Measurements from ENCODE around the gene ZNF80.

Gene ZNF80

GRCh38 chr3:114213627-114214541 lies 23.5 kb downstream of the ZNF80 start:
- Histone ChIP-seq H3K27ac (no peak overlapping the region), H3K27me3 (ENCODE audit: control insufficient read depth, insufficient read depth, low read length) (no peaks in the 10 kb centered on the region), H3K9me3 (ENCODE audit: control insufficient read depth, low read length) (no peaks in the 10 kb centered on the region), H3K9ac (no peak overlapping the region), H3K4me2 (ENCODE audit: low read length) (peak overlapping the region; percentile 67), H3K4me3 (ENCODE audit: low read depth, low read length) (peak overlapping the region; percentile 31), H3K36me3 (ENCODE audit: control insufficient read depth, insufficient read depth, low read length) (no peaks in the 10 kb centered on the region), H2AFZ (peak overlapping the region; percentile 78), H3K4me1 (peaks cover 5% of the 10 kb centered on the region), H3K79me2 (no peaks in the 10 kb centered on the region)
- no peak for TF ChIP-seq CTCF (IDR thresholded peaks at IDR 0.05)

- H3K79me2 ChIP-seq: no peaks in the 10 kb centered on the region
- H3K27ac ChIP-seq: no peak overlapping the region
- peaks cover 5% of the 10 kb centered on the region for H3K4me1 ChIP-seq
- no peaks in the 10 kb centered on the region for H3K36me3 ChIP-seq (ENCODE audit: control insufficient read depth, insufficient read depth, low read length)
- no peaks in the 10 kb centered on the region for H3K9me3 ChIP-seq (ENCODE audit: control insufficient read depth, low read length)
- no peak overlapping the region for H3K4me3 ChIP-seq (ENCODE audit: low read depth, low read length)
- no peak overlapping the region for H3K9ac ChIP-seq
- no peaks in the 10 kb centered on the region for H3K27me3 ChIP-seq (ENCODE audit: control insufficient read depth, insufficient read depth, low read length)
- H3K4me2 ChIP-seq (ENCODE audit: low read length): no peak overlapping the region
- H2AFZ ChIP-seq: peak overlapping the region; percentile 78
- TF ChIP-seq CTCF (IDR thresholded peaks at IDR 0.05): no peak
Measured at GRCh38 chr3:114213292-114213626, 24.1 kb downstream of the ZNF80 start.

GRCh38 chr3:114212646-114213045 lies 24.7 kb downstream of the ZNF80 start:
- Histone ChIP-seq H2AFZ (no peak overlapping the region), H3K4me3 (ENCODE audit: low read depth, low read length) (no peak overlapping the region), H3K79me2 (no peaks in the 10 kb centered on the region), H3K27me3 (ENCODE audit: control insufficient read depth, insufficient read depth, low read length) (no peaks in the 10 kb centered on the region), H3K36me3 (ENCODE audit: control insufficient read depth, insufficient read depth, low read length) (no peaks in the 10 kb centered on the region), H3K4me1 (peaks cover 5% of the 10 kb centered on the region), H3K4me2 (ENCODE audit: low read length) (no peak overlapping the region), H3K9me3 (ENCODE audit: control insufficient read depth, low read length) (no peaks in the 10 kb centered on the region), H3K27ac (no peak overlapping the region), H3K9ac (no peak overlapping the region)
- no peak for TF ChIP-seq CTCF (IDR thresholded peaks at IDR 0.05)

- Histone ChIP-seq H3K36me3 (ENCODE audit: control insufficient read depth, insufficient read depth, low read length) (no peaks in the 10 kb centered on the region), H3K4me2 (ENCODE audit: low read length) (no peak overlapping the region), H3K27me3 (ENCODE audit: control insufficient read depth, insufficient read depth, low read length) (no peaks in the 10 kb centered on the region), H3K27ac (no peak overlapping the region), H2AFZ (no peak overlapping the region), H3K9ac (no peak overlapping the region), H3K79me2 (no peaks in the 10 kb centered on the region), H3K4me1 (peaks cover 2% of the 10 kb centered on the region), H3K9me3 (ENCODE audit: control insufficient read depth, low read length) (no peaks in the 10 kb centered on the region), H3K4me3 (ENCODE audit: low read depth, low read length) (no peak overlapping the region)
- no peak for TF ChIP-seq CTCF (IDR thresholded peaks at IDR 0.05)
Measured at GRCh38 chr3:114207768-114208167, 29.6 kb downstream of the ZNF80 start.

- H2AFZ ChIP-seq: no peak overlapping the region
- no peak overlapping the region for H3K4me2 ChIP-seq (ENCODE audit: low read length)
- H3K4me3 ChIP-seq (ENCODE audit: low read depth, low read length): no peak overlapping the region
- TF ChIP-seq CTCF (IDR thresholded peaks at IDR 0.05): no peak
- no peaks in the 10 kb centered on the region for H3K36me3 ChIP-seq (ENCODE audit: control insufficient read depth, insufficient read depth, low read length)
- H3K27ac ChIP-seq: no peak overlapping the region
- no peak overlapping the region for H3K9ac ChIP-seq
- no peaks in the 10 kb centered on the region for H3K79me2 ChIP-seq
- no peaks in the 10 kb centered on the region for H3K4me1 ChIP-seq
- H3K27me3 ChIP-seq (ENCODE audit: control insufficient read depth, insufficient read depth, low read length): no peaks in the 10 kb centered on the region
- H3K9me3 ChIP-seq (ENCODE audit: control insufficient read depth, low read length): no peaks in the 10 kb centered on the region
Measured at GRCh38 chr3:114206342-114206741, 31.0 kb downstream of the ZNF80 start.

Data from parathyroid adenoma (tissue), 2 donors.